ENCODE data around the gene PDE10A. TPM values are rescaled to one million over a fixed set of nuclear protein-coding genes. Genes with fewer than 3 reads are reported as not detected.
"Not testable (repeated sequence)": the region's sequence is repeated elsewhere in the genome, so short reads cannot be mapped to it uniquely, and the experiment has no call there.

The PDE10A gene
- total and polyA plus RNA-seq, 9 of the 15 experiments (the other 6 are each of a cell fraction or from before 2014, with no cell fraction given), result 0.04 TPM; not detected in 8

DNA sequence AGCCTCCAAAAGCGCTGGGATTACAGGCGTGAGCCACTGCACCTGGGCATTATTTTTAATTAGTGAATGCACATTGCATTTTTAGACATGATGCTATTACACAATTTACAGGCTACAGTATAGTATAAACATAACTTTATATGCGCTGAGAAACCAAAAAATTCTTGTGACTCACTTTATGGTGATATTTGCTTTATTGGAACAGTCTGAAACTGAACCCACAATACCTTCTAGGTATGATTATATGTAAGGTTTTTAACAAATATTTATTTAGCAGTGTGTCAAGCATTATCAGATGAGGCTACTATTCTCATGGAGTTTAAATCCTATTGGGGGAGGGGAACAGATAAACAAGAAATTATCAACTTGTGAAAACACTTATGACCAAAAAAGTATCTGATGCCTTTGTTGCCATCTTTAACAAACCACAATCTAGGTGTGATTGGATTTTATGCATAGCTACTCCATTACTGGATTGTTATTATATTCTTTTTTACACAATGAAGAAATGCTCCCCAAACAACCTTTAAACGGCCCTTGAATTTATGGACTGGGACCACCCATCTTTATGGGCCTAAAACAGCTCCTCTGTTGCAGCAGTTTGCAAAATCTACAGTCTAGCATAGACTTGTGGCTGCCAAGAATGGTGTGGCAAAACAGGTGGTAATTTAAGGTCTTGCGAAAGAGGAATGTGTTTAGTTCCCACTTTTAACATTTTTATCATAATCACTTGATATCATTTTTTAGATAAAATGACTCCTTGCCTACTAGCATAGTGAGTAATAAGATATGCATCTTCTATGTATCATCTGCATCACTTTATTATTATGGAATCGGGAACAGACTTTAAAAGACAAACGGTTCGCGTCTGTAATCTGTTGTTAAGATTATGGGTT, 194.5 kb downstream of the PDE10A start (continued):
- TF ChIP-seq, protein P1, sequence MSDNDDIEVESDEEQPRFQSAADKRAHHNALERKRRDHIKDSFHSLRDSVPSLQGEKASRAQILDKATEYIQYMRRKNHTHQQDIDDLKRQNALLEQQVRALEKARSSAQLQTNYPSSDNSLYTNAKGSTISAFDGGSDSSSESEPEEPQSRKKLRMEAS (CRISPR knock-in tag; IDR thresholded peaks at IDR 0.05), result no peak
- no peak for TF ChIP-seq MECOM (CRISPR knock-in tag; IDR thresholded peaks at IDR 0.05)
- TF ChIP-seq ZNF695 (CRISPR knock-in tag; IDR thresholded peaks at IDR 0.05), result no peak

DNA sequence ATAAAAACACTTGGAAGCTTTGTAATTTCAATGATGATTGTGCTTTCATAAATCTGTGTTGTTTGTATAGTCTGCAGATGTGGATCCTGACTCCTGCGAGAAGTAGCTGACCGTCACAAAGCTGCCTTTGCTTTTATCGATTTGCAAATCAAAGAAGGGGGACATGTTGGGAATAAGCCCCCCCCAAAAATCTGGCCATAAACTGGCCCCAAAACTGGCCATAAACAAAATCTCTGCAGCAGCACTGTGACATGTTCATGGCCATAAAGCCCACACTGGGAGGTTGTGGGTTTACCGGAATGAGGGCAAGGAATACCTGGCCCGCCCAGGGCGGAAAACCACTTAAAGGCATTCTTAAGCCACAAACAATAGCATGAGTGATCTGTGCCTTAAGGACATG, 199.5 kb downstream of the PDE10A start:
- in situ Hi-C loops (cut with MboI); intact Hi-C loops (cut with micrococcal nuclease): not testable (repeated sequence)

DNA sequence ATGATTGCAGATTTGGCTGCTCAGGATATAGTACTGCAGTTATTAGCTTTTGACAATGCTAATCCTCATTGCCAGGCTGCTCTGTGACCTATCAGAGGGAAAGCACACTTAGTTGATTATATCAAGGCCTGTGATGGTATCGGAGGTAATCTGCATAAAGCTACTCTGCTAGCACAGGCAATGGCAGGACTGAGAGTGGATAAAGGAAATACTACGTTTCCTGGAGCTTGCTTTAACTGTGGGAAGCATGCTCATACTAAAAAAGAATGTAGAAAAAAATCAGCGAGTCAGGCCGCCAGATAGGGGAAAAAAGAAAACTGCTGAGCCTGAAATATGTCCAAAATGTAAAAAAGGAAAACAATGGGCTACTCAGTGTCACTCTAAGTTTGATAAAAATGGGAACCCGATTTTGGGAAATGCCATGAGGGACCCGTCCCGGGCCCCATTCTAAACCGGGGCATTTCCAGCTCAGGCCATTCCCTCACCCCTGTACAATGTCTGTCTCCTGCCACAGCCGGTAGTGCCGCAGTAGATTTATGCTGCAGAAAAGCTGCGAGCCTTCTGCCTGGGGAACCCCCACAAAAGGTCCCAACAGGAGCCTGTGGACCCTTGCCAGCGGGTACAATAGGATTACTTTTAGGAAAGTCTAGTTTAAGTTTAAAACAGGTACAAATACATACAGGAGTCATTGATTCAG, 203.3 kb downstream of the PDE10A start:
- POLR2A ChIA-PET; intact Hi-C loops (cut with micrococcal nuclease): not testable (repeated sequence)

More for the DNA sequence above, 199.5 kb downstream of the PDE10A start:
- CTCF ChIA-PET (ENCODE audit: low intra/inter-chr PET ratio); H3K9me3 ChIP-seq (replicated peaks; ENCODE audit: control insufficient read depth, insufficient read depth, low read depth, low read length); H3K27ac ChIP-seq (ENCODE audit: extremely low read depth, low read depth, low read length); H3K4me3 ChIP-seq; DNase-seq (ENCODE audit: extremely low read depth in 1 of 4, low spot score in 3 of 4); H3K9ac ChIP-seq (ENCODE audit: insufficient read depth in 1 of 2, low read depth in 2 of 2, low read length in 2 of 2); ATAC-seq; BruUV-seq (replicated peaks); FAIRE-seq; H3K4me1 ChIP-seq (replicated peaks in 1 of 2; ENCODE audit: control insufficient read depth in 2 of 2, insufficient read depth in 2 of 2, low read length in 2 of 2); H2AFZ ChIP-seq (ENCODE audit: low read depth, low read length); POLR2A ChIA-PET; H4K20me1 ChIP-seq (replicated peaks; ENCODE audit: control insufficient read depth, insufficient read depth, low read length); H3K27me3 ChIP-seq (ENCODE audit: control insufficient read depth in 2 of 2, insufficient read depth in 2 of 2, low read length in 2 of 2); H3K9me1 ChIP-seq (ENCODE audit: control insufficient read depth, insufficient read depth, low read length); H3K36me3 ChIP-seq (ENCODE audit: control insufficient read depth, insufficient read depth, low read length); H3K79me2 ChIP-seq (ENCODE audit: control insufficient read depth, insufficient read depth, low read length); H3K4me2 ChIP-seq (ENCODE audit: insufficient read depth, low read length): not testable (repeated sequence)
- WGBS (ENCODE audit: insufficient coverage, low coverage, missing lambda C conversion rate), result 2% methylated on average over 6 of the region's 6 CpGs

More for the DNA sequence above, 203.3 kb downstream of the PDE10A start:
- CTCF ChIA-PET (ENCODE audit: low intra/inter-chr PET ratio); H3K27me3 ChIP-seq (ENCODE audit: control insufficient read depth in 2 of 2, insufficient read depth in 2 of 2, low read length in 2 of 2); FAIRE-seq; H3K4me1 ChIP-seq (replicated peaks in 1 of 2; ENCODE audit: control insufficient read depth in 2 of 2, insufficient read depth in 2 of 2, low read length in 2 of 2); H3K27ac ChIP-seq (ENCODE audit: extremely low read depth, low read depth, low read length); in situ Hi-C loops (cut with MboI); H3K4me2 ChIP-seq (ENCODE audit: insufficient read depth, low read length); H3K4me3 ChIP-seq; H4K20me1 ChIP-seq (replicated peaks; ENCODE audit: control insufficient read depth, insufficient read depth, low read length); H3K9me1 ChIP-seq (ENCODE audit: control insufficient read depth, insufficient read depth, low read length); H3K9me3 ChIP-seq (replicated peaks; ENCODE audit: control insufficient read depth, insufficient read depth, low read depth, low read length); H3K36me3 ChIP-seq (ENCODE audit: control insufficient read depth, insufficient read depth, low read length); H3K9ac ChIP-seq (ENCODE audit: insufficient read depth in 1 of 2, low read depth in 2 of 2, low read length in 2 of 2); H3K79me2 ChIP-seq (ENCODE audit: control insufficient read depth, insufficient read depth, low read length); ATAC-seq; DNase-seq (ENCODE audit: extremely low read depth in 1 of 4, low spot score in 3 of 4); H2AFZ ChIP-seq (ENCODE audit: low read depth, low read length); BruUV-seq (replicated peaks): not testable (repeated sequence)
- WGBS (ENCODE audit: insufficient coverage, low coverage, missing lambda C conversion rate), result 0% methylated on average over 12 of the region's 12 CpGs
